Spleen (tissue), 11 donors: ENCODE results near the gene BORCS8. TPM values are rescaled to one million over a fixed set of nuclear protein-coding genes. Genes with fewer than 3 reads are reported as not detected.

Experiments used
- DNase-seq: peaks from one replicate; pipeline ENCODE4 v3.0.0-alpha.2; 2020
- H3K27ac ChIP-seq, 8 donors: fragments of 200-600 bp; sonication (generic) in 7 of 8; 1 replicate in 4 of 8; 2 replicates in 4 of 8; pipeline versions ENCODE4 v1.5.0 to v1.8.0; 2016 to 2021; ENCODE audit warnings: inconsistent platforms in 4 of 8, mild to moderate bottlenecking in 4 of 8, moderate library complexity in 1 of 8
- H3K27me3 ChIP-seq, 7 donors: fragments of 200-600 bp; sonication (generic) in 6 of 7; replicated peaks in 1 of 7; 1 replicate in 4 of 7; 2 replicates in 3 of 7; pipeline versions ENCODE4 v1.5.0 to v1.8.0; 2016 to 2021; ENCODE audit warnings: inconsistent platforms in 3 of 7, mild to moderate bottlenecking in 1 of 7
- H3K36me3 ChIP-seq, 6 donors: fragments of 200-600 bp; sonication (generic) in 5 of 6; 1 replicate in 4 of 6; 2 replicates in 2 of 6; pipeline versions ENCODE4 v1.5.0 to v1.8.0; 2016 to 2021; ENCODE audit warnings: inconsistent platforms in 2 of 6
- H3K4me1 ChIP-seq, 6 donors: fragments of 200-600 bp; sonication (generic) in 5 of 6; 1 replicate in 3 of 6; 2 replicates in 3 of 6; pipeline versions ENCODE4 v1.5.0 to v1.8.0; 2016 to 2021; ENCODE audit warnings: inconsistent platforms in 3 of 6
- H3K4me3 ChIP-seq, 8 donors: fragments of 200-600 bp; sonication (generic) in 7 of 8; 1 replicate in 4 of 8; 2 replicates in 4 of 8; pipeline versions ENCODE4 v1.5.0 to v1.8.0; 2016 to 2021; ENCODE audit warnings: inconsistent platforms in 4 of 8, mild to moderate bottlenecking in 4 of 8, moderate library complexity in 2 of 8
- H3K9me3 ChIP-seq, 8 donors: fragments of 200-600 bp; sonication (generic) in 7 of 8; 1 replicate in 4 of 8; 2 replicates in 4 of 8; pipeline versions ENCODE4 v1.5.0 to v1.8.0; 2016 to 2021; ENCODE audit warnings: inconsistent platforms in 4 of 8
- POLR2A ChIP-seq, 3 donors: fragments of 450-650 bp; IDR thresholded peaks; one replicate each; pipeline ENCODE4 v1.5.1; 2017; ENCODE audit warnings: antibody characterized with exemption in 3 of 3, mild to moderate bottlenecking in 1 of 3
- POLR2AphosphoS5 ChIP-seq, 3 donors: sonication (generic); formaldehyde crosslinking; IDR thresholded peaks; one replicate each; pipeline ENCODE4 v1.5.1; 2017; ENCODE audit warnings: antibody characterized with exemption in 3 of 3
- WGBS, 5 donors: extraction: QIAGEN DNeasy Blood & Tissue Kit in 3 of 5; methylation state at CpG; one replicate each; pipeline versions ENCODE4 v1.1.5 to v1.1.7; 2013 to 2018; 5-methylcytosine and 5-hydroxymethylcytosine counted together
- intact Hi-C: fragments of 100-400 bp; cut with DNase I; formaldehyde crosslinking; loops from one replicate; pipeline ENCODE4 v1.15.0; 2023; ENCODE audit warnings: low total_unique reads
- polyA plus RNA-seq, 3 donors: library from polyadenylated mRNA; stranded (reverse); fragments of 200-250 nt; gene quantifications; one replicate each; pipeline ENCODE4 v1.2.1, GENCODE V29; 2013
- total RNA-seq, 7 donors: library from RNA; depleted of rRNA in 3 of 7; stranded (reverse); fragments of >200 nt in 3 of 7; fragmentation: NEBNext Ultra II Directional in 4 of 7; extraction: Animal tissue kit (Norgen Biotek cat#: 25700) in 4 of 7; gene quantifications; one replicate each; pipeline versions ENCODE4 v1.1.0 to v1.2.1, GENCODE V29; 2016 to 2021
- TF ChIP-seq, protein P1 (sequence below), 11 experiments: fragments of 200-600 bp in 7 of 11; fragments of 450-650 bp in 4 of 11; sonication (generic) in 4 of 11; IDR thresholded peaks in 8 of 11; conservative IDR thresholded peaks in 3 of 11; 1 replicate in 7 of 11; 2 replicates in 4 of 11; pipeline versions ENCODE4 v1.4.0 to v1.8.0; 2016 to 2021; ENCODE audit warnings: antibody characterized with exemption in 11 of 11, inconsistent platforms in 4 of 11, mild to moderate bottlenecking in 1 of 11
- donor health status: healthy with polysubstance abuse.
- donor health status: DM: no; HTN: no; CAD: no; lungs with moderate emphysema.
- donor health status: DM: no; HTN: no; CAD: no.
- donor health status: Bipolar disorder and iron deficiency.
- donor health status: healthy.
- donor health status: DM: no; HTN: no; CAD: no.
- donor health status: DM: yes; HTN: yes; CAD: no.

The BORCS8 gene
- total and polyA plus RNA-seq, 10 donors, result 14.0 to 52.1 (median 26.2) TPM

- TF ChIP-seq POLR2A (IDR thresholded peaks at IDR 0.05) (no peak), POLR2AphosphoS5 (IDR thresholded peaks at IDR 0.05) (no peak)
- TF ChIP-seq, protein P1, sequence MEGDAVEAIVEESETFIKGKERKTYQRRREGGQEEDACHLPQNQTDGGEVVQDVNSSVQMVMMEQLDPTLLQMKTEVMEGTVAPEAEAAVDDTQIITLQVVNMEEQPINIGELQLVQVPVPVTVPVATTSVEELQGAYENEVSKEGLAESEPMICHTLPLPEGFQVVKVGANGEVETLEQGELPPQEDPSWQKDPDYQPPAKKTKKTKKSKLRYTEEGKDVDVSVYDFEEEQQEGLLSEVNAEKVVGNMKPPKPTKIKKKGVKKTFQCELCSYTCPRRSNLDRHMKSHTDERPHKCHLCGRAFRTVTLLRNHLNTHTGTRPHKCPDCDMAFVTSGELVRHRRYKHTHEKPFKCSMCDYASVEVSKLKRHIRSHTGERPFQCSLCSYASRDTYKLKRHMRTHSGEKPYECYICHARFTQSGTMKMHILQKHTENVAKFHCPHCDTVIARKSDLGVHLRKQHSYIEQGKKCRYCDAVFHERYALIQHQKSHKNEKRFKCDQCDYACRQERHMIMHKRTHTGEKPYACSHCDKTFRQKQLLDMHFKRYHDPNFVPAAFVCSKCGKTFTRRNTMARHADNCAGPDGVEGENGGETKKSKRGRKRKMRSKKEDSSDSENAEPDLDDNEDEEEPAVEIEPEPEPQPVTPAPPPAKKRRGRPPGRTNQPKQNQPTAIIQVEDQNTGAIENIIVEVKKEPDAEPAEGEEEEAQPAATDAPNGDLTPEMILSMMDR (IDR thresholded peaks at IDR 0.05 in 8 of 11, conservative IDR thresholded peaks at IDR 0.05 in 3 of 11), result no peak
- intact Hi-C loops, result no loop called here
- WGBS, 5 donors, result 81 to 86% (median 82%) methylated on average over 18 of the region's 18 CpGs
- H3K4me3 ChIP-seq, result no peak overlapping the region
- peaks cover 0 to 44% (median 11%) of the 10 kb centered on the region in 7 donors for H3K27me3 ChIP-seq
- no peak for DNase-seq
- no peaks in the 10 kb centered on the region for H3K4me1 ChIP-seq
- H3K9me3 ChIP-seq, result peaks cover 0 to 33% (median 31%) of the 10 kb centered on the region in 8 donors
- H3K36me3 ChIP-seq, result no peaks in the 10 kb centered on the region
- H3K27ac ChIP-seq, result no peak overlapping the region
Measured at GRCh38 chr19:19238126-19238894, 46.4 kb upstream of the BORCS8 start.

DNA sequence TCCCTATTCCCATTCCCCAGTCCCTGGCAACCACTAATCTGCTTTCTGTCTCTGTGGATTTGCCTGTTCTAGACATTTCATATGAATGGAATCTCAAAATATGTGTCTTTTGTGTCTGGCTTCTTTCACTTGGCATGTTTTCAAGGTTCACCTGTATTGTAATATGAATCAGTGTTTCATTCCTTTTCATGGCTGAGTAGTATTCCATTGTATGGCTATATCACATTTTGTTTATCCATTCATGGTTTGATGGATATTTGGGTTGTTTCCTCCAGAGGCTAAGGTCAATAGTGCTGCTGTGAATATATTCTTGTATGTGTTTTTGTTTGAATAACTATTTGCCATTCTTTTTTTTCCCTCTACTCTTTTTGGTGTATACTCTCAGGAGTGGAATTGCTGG lies 44.2 kb upstream of the BORCS8 start:
- no peaks in the 10 kb centered on the region for H3K4me1 ChIP-seq
- H3K36me3 ChIP-seq, result no peaks in the 10 kb centered on the region
- peaks cover 0 to 42% (median 11%) of the 10 kb centered on the region in 7 donors for H3K27me3 ChIP-seq
- no peak for DNase-seq
- intact Hi-C loops, result no loop called here
- TF ChIP-seq POLR2AphosphoS5 (IDR thresholded peaks at IDR 0.05) (no peak), POLR2A (IDR thresholded peaks at IDR 0.05) (no peak)
- TF ChIP-seq, protein P1 (IDR thresholded peaks at IDR 0.05 in 8 of 11, conservative IDR thresholded peaks at IDR 0.05 in 3 of 11), result no peak
- no peak overlapping the region for H3K4me3 ChIP-seq
- no peak overlapping the region for H3K27ac ChIP-seq
- H3K9me3 ChIP-seq, result peaks cover 0 to 37% (median 34%) of the 10 kb centered on the region in 8 donors

DNA sequence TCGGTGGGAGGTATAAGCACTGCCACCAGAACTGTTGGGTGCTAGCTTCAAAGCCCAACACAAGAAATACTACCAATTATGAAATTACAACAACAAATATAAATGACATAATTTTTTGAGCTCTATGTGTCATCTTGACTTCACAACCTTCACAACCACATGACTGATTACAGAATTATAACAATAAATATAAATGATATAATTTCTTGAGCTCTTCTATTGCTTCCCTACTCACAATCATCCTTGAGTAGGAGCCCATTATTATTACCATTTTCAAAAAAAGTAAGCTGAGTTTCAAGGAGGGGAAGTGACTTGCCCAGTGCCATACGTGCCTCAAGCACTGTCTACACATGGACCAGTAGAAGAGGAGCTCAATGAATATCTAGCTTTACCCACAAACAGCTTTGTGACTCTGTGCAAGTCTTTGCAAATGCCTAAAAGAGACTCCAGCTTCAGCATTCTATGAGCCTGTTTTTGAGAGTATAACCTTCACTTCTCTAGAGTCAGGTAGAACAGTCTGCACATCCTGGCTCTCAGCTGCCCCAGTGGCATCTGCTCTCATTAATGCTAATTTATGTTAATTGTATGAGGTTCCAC lies 42.4 kb upstream of the BORCS8 start:
- intact Hi-C loops, result no loop called here
- Histone ChIP-seq H3K9me3 (peaks cover 0 to 37% (median 34%) of the 10 kb centered on the region in 8 donors), H3K4me3 (no peak overlapping the region), H3K27ac (no peak overlapping the region), H3K27me3 (peaks cover 0 to 23% (median 4%) of the 10 kb centered on the region in 7 donors), H3K36me3 (no peaks in the 10 kb centered on the region), H3K4me1 (no peaks in the 10 kb centered on the region)
- no peak for DNase-seq
- TF ChIP-seq POLR2A (IDR thresholded peaks at IDR 0.05), result no peak
- TF ChIP-seq POLR2AphosphoS5 (IDR thresholded peaks at IDR 0.05), result no peak
- TF ChIP-seq, protein P1 (IDR thresholded peaks at IDR 0.05 in 8 of 11, conservative IDR thresholded peaks at IDR 0.05 in 3 of 11), result no peak
- WGBS, 5 donors, result 72 to 94% (median 89%) methylated on average over 2 of the region's 2 CpGs

DNA sequence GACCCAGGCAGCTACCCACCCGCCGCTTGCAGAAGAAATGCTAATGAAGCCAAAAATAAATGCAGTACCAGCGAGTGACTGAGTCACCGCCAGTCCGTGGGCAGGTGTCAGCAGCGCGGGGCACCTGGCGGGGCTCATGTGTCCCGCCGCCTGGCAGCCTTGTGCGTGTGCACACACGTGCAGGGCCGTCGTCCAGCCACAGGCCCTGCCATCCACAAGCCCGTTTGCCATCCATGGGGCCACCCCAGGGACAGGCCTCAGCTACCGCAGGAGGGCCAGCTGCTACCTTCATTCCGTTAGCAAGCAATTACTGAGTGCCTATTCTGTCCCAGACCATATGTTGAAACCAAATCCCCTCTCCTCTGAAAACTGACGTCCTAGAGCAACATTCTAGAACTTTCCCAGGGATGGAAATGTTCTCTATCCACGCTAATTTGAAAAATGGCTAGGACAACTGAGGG lies 40.3 kb upstream of the BORCS8 start:
- no peak overlapping the region for H3K27ac ChIP-seq
- no peaks in the 10 kb centered on the region for H3K36me3 ChIP-seq
- intact Hi-C loops, result no loop called here
- peaks cover 0 to 37% (median 34%) of the 10 kb centered on the region in 8 donors for H3K9me3 ChIP-seq
- peaks cover 0 to 24% (median 0%) of the 10 kb centered on the region in 7 donors for H3K27me3 ChIP-seq
- no peaks in the 10 kb centered on the region for H3K4me1 ChIP-seq
- no peak overlapping the region for H3K4me3 ChIP-seq
- TF ChIP-seq, protein P1 (IDR thresholded peaks at IDR 0.05 in 8 of 11, conservative IDR thresholded peaks at IDR 0.05 in 3 of 11), result no peak
- TF ChIP-seq POLR2A (IDR thresholded peaks at IDR 0.05) (no peak), POLR2AphosphoS5 (IDR thresholded peaks at IDR 0.05) (no peak)
- no peak for DNase-seq
- WGBS, 5 donors, result 67 to 78% (median 73%) methylated on average over 6 to 19 of the region's 19 CpGs
